ENCODE results near the gene UBE2J2.

- TF ChIP-seq ARNT (IDR thresholded peaks at IDR 0.05): no peak
- no peak for TF ChIP-seq FOXM1 (IDR thresholded peaks at IDR 0.05; ENCODE audit: borderline replicate concordance)
- TF ChIP-seq SP1 (IDR thresholded peaks at IDR 0.05): no peak
- no peak for TF ChIP-seq ZNF384 (IDR thresholded peaks at IDR 0.05)
- TF ChIP-seq BHLHE40 (IDR thresholded peaks at IDR 0.05; ENCODE audit: borderline replicate concordance): no peak
- no peak for TF ChIP-seq LEF1 (IDR thresholded peaks at IDR 0.05; ENCODE audit: borderline replicate concordance)
- TF ChIP-seq FOXA1 (IDR thresholded peaks at IDR 0.05): no peak
- TF ChIP-seq ELF4 (IDR thresholded peaks at IDR 0.05): no peak
Measured at GRCh38 chr1:1302006-1302430, 28.4 kb upstream of the UBE2J2 start.

Measured in HEK293T (cell line).